CD14-positive monocyte (primary cell): ENCODE results near the gene MGARP. TPM values are rescaled to one million over a fixed set of nuclear protein-coding genes. Genes with fewer than 3 reads are reported as not detected.
A peak's percentile ranks its signal among the peaks of the same experiment; 100 is the strongest.

Source experiments
- DNase-seq, 3 donors: peaks; one replicate each; pipeline ENCODE4 v3.0.0-alpha.2; 2011 to 2022
- H2AFZ ChIP-seq: 2 replicates; pipeline ENCODE4 v1.6.0; 2012; ENCODE audit warnings: mild to moderate bottlenecking, low read depth, low read length, inconsistent platforms; ENCODE audit not compliant: insufficient read depth, poor library complexity, severe bottlenecking
- H3K27ac ChIP-seq, 2 donors: 1 replicate in 1 of 2; 2 replicates in 1 of 2; pipeline ENCODE4 v1.5.1; 2012 to 2013; ENCODE audit warnings: low read length in 2 of 2, control low read depth in 1 of 2, inconsistent platforms in 1 of 2, low read depth in 1 of 2, mild to moderate bottlenecking in 1 of 2
- H3K27me3 ChIP-seq, 2 donors: one replicate each; pipeline versions ENCODE4 v1.6.0 to v1.6.1; 2011 to 2013; ENCODE audit warnings: low read length in 2 of 2; ENCODE audit not compliant: control insufficient read depth in 2 of 2, insufficient read depth in 2 of 2
- H3K36me3 ChIP-seq, 2 donors: replicated peaks in 1 of 2; 1 replicate in 1 of 2; 2 replicates in 1 of 2; pipeline versions ENCODE4 v1.5.1 to v1.6.1; 2012 to 2013; ENCODE audit warnings: low read length in 2 of 2, control low read depth in 1 of 2, inconsistent platforms in 1 of 2, mild to moderate bottlenecking in 1 of 2; ENCODE audit not compliant: insufficient read depth in 2 of 2, control insufficient read depth in 1 of 2
- H3K4me1 ChIP-seq, 2 donors: 1 replicate in 1 of 2; 2 replicates in 1 of 2; pipeline versions ENCODE4 v1.5.1 to v1.6.1; 2012 to 2013; ENCODE audit warnings: low read length in 2 of 2, control low read depth in 1 of 2, inconsistent platforms in 1 of 2, mild to moderate bottlenecking in 1 of 2, moderate library complexity in 1 of 2; ENCODE audit not compliant: insufficient read depth in 2 of 2, control insufficient read depth in 1 of 2
- H3K4me2 ChIP-seq: replicated peaks from 2 replicates; pipeline ENCODE3; 2012; ENCODE audit warnings: low read length, moderate library complexity, mild to moderate bottlenecking; ENCODE audit not compliant: poor library complexity, severe bottlenecking; ENCODE audit errors: extremely low read depth
- H3K4me3 ChIP-seq, 3 experiments: fragments of 200-600 bp in 1 of 3; sonication (generic) in 1 of 3; replicated peaks in 1 of 3; 1 replicate in 2 of 3; 2 replicates in 1 of 3; pipeline ENCODE4 v1.5.1; 2011 to 2013; ENCODE audit warnings: low read length in 3 of 3, mild to moderate bottlenecking in 3 of 3, control low read depth in 2 of 3, low read depth in 2 of 3, inconsistent platforms in 1 of 3, moderate library complexity in 1 of 3
- H3K79me2 ChIP-seq: 2 replicates; pipeline ENCODE4 v1.6.0; 2012; ENCODE audit warnings: mild to moderate bottlenecking, control low read depth, inconsistent platforms, low read length, moderate library complexity; ENCODE audit not compliant: insufficient read depth
- H3K9ac ChIP-seq: 2 replicates; pipeline ENCODE4 v1.6.0; 2017; ENCODE audit warnings: low read length, mild to moderate bottlenecking; ENCODE audit not compliant: insufficient read depth, poor library complexity, severe bottlenecking
- H3K9me3 ChIP-seq, 2 donors: replicated peaks in 1 of 2; 1 replicate in 1 of 2; 2 replicates in 1 of 2; pipeline versions ENCODE4 v1.5.1 to v1.6.1; 2012 to 2013; ENCODE audit warnings: low read length in 2 of 2, control low read depth in 1 of 2; ENCODE audit not compliant: control insufficient read depth in 1 of 2, insufficient read depth in 1 of 2
- H4K20me1 ChIP-seq: 2 replicates; pipeline ENCODE4 v1.6.0; 2012; ENCODE audit warnings: mild to moderate bottlenecking, low read length, control low read depth, moderate library complexity; ENCODE audit not compliant: insufficient read depth
- H3K27ac Mint-ChIP-seq, 7 donors: one replicate each; pipeline ENCODE4 v1.8.0; 2020; ENCODE audit warnings: mild to moderate bottlenecking in 7 of 7, mixed read lengths in 7 of 7, moderate library complexity in 6 of 7, inconsistent platforms in 2 of 7
- H3K27me3 Mint-ChIP-seq, 3 donors: one replicate each; pipeline ENCODE4 v1.8.0; 2021 to 2022; ENCODE audit warnings: low read depth in 3 of 3, mild to moderate bottlenecking in 3 of 3, mixed read lengths in 3 of 3, moderate library complexity in 3 of 3, inconsistent platforms in 1 of 3
- H3K36me3 Mint-ChIP-seq, 2 donors: one replicate each; pipeline ENCODE4 v1.8.0; 2020; ENCODE audit warnings: mixed read lengths in 2 of 2, inconsistent platforms in 1 of 2, mild to moderate bottlenecking in 1 of 2
- H3K4me1 Mint-ChIP-seq: one replicate; pipeline ENCODE4 v1.8.0; 2020; ENCODE audit warnings: mild to moderate bottlenecking, mixed read lengths
- H3K4me3 Mint-ChIP-seq, 2 donors: one replicate each; pipeline ENCODE4 v1.8.0; 2020; ENCODE audit warnings: mild to moderate bottlenecking in 2 of 2, mixed read lengths in 2 of 2, moderate library complexity in 1 of 2
- H3K9me3 Mint-ChIP-seq, 7 donors: one replicate each; pipeline ENCODE4 v1.8.0; 2020 to 2022; ENCODE audit warnings: mixed read lengths in 7 of 7, mild to moderate bottlenecking in 6 of 7, moderate library complexity in 6 of 7, inconsistent platforms in 2 of 7
- WGBS: methylation state at CpG from one replicate; pipeline ENCODE4 v1.1.5; 2013; ENCODE audit warnings: missing lambda C conversion rate; ENCODE audit not compliant: insufficient coverage; 5-methylcytosine and 5-hydroxymethylcytosine counted together
- intact Hi-C, 2 donors: fragments of 100-400 bp; cut with micrococcal nuclease; formaldehyde crosslinking; loops; one replicate each; pipeline versions ENCODE4 v1.15.0 to v1.15.1; 2023
- polyA plus RNA-seq, 3 donors: library from polyadenylated mRNA; depleted of rRNA in 1 of 3; unstranded in 2 of 3; stranded (reverse) in 1 of 3; fragments of 300-500 nt in 2 of 3; fragments of >200 nt in 1 of 3; fragmentation: Illumina TruSeq in 2 of 3; gene quantifications; 1 replicate in 2 of 3; 2 replicates in 1 of 3; pipeline ENCODE4 v1.2.3, GENCODE V29; 2012 to 2021
- TF ChIP-seq, protein P1 (sequence below): fragments of 200-600 bp; IDR thresholded peaks from one replicate; pipeline ENCODE4 v1.8.0; 2022; ENCODE audit warnings: antibody characterized with exemption, mild to moderate bottlenecking

MGARP gene
- polyA plus RNA-seq, 3 donors: 0.19 TPM; not detected in 2

DNA sequence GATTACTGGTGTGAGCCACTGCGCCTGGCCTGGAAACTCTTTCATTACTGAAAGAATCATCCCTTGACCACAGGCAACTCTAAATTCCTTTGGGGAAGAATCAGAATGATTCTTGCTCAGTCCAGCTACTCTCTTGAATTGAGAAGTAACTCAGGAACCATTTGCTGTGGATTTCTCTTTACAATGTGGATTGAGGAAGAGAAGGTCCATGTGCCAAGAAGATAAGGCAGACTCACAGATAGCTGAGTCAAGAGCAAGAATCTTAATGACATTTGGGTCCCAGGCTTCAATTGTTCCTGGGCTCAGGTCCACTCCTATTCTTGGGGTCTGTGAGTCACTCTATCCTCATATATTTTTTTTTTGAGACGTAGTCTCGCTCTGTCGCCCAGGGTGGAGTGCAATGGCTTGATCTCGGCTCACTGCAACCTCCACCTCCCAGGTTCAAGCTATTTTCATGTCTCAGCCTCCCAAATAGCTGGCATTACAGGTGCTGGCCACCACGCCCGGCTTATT lies 6.2 kb upstream of the MGARP start:
- Mint-ChIP-seq H3K9me3 (peaks cover 6 to 19% (median 12%) of the 10 kb centered on the region in 7 donors), H3K4me1 (no peaks in the 10 kb centered on the region)

DNA sequence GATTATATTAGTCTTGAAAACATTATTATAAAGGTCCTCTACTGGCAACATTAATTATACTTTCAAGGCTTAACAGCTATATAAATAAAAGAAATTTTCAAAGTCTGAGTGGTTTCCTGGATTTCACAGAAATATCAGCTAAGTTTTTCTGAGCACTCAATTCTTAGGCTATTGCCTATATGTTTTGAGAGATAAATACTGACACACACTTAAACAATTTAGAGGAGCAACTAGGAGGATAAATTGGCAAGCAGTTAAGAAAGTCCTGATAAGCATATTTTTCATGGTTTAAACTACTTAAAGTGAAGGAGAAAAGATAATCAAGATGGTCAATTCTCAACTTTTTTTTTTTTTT lies 2.7 kb upstream of the MGARP start:
- Histone ChIP-seq H4K20me1 (no peaks in the 10 kb centered on the region), H3K4me1 (peaks cover 18 to 23% of the 10 kb centered on the region in 2 donors), H3K9ac (no peak overlapping the region), H3K79me2 (no peaks in the 10 kb centered on the region), H3K27ac (no peak overlapping the region), H3K4me2 (no peak overlapping the region), H3K27me3 (peaks cover 40 to 46% of the 10 kb centered on the region in 2 donors), H3K36me3 (peaks cover 0 to 3% of the 10 kb centered on the region in 2 donors), H2AFZ (no peak overlapping the region), H3K9me3 (peaks cover 11 to 20% of the 10 kb centered on the region in 2 donors), H3K4me3 (no peak overlapping the region)
- H3K36me3 Mint-ChIP-seq: peaks cover 9 to 10% of the 10 kb centered on the region in 2 donors
- peaks cover 23% of the 10 kb centered on the region for H3K4me1 Mint-ChIP-seq
- H3K9me3 Mint-ChIP-seq: peaks cover 6 to 25% (median 15%) of the 10 kb centered on the region in 7 donors
- H3K27me3 Mint-ChIP-seq: peaks cover 45 to 53% (median 47%) of the 10 kb centered on the region in 3 donors
- intact Hi-C loops: no loop called here
- H3K4me3 Mint-ChIP-seq: peak overlapping the region in 1 of 2 donors; percentile 21
- DNase-seq: no peak
- H3K27ac Mint-ChIP-seq: no peak overlapping the region
- TF ChIP-seq, protein P1, sequence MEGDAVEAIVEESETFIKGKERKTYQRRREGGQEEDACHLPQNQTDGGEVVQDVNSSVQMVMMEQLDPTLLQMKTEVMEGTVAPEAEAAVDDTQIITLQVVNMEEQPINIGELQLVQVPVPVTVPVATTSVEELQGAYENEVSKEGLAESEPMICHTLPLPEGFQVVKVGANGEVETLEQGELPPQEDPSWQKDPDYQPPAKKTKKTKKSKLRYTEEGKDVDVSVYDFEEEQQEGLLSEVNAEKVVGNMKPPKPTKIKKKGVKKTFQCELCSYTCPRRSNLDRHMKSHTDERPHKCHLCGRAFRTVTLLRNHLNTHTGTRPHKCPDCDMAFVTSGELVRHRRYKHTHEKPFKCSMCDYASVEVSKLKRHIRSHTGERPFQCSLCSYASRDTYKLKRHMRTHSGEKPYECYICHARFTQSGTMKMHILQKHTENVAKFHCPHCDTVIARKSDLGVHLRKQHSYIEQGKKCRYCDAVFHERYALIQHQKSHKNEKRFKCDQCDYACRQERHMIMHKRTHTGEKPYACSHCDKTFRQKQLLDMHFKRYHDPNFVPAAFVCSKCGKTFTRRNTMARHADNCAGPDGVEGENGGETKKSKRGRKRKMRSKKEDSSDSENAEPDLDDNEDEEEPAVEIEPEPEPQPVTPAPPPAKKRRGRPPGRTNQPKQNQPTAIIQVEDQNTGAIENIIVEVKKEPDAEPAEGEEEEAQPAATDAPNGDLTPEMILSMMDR: no peak

More for the DNA sequence above, 6.2 kb upstream of the MGARP start:
- no peak overlapping the region for H3K9ac ChIP-seq
- no peak overlapping the region for H3K4me3 ChIP-seq
- no peaks in the 10 kb centered on the region for H3K79me2 ChIP-seq
- H3K36me3 ChIP-seq: peaks cover 7 to 33% of the 10 kb centered on the region in 2 donors
- DNase-seq: no peak
- H3K27ac Mint-ChIP-seq: no peak overlapping the region
- no peak overlapping the region for H3K4me3 Mint-ChIP-seq
- H3K27me3 Mint-ChIP-seq: peaks cover 10 to 18% (median 13%) of the 10 kb centered on the region in 3 donors
- H2AFZ ChIP-seq: no peak overlapping the region
- H3K36me3 Mint-ChIP-seq: peaks cover 23 to 43% of the 10 kb centered on the region in 2 donors
- 93% methylated on average over 3 of the region's 7 CpGs for WGBS
- H4K20me1 ChIP-seq: no peaks in the 10 kb centered on the region
- TF ChIP-seq, protein P1: no peak
- H3K4me2 ChIP-seq: no peak overlapping the region
- intact Hi-C loops: no loop called here
- H3K4me1 ChIP-seq: no peaks in the 10 kb centered on the region
- H3K27ac ChIP-seq: no peak overlapping the region
- H3K27me3 ChIP-seq: peaks cover 9 to 11% of the 10 kb centered on the region in 2 donors
- peaks cover 11 to 12% of the 10 kb centered on the region in 2 donors for H3K9me3 ChIP-seq
